ENCODE measurements around the gene NINJ1.

- TF ChIP-seq, protein P1, sequence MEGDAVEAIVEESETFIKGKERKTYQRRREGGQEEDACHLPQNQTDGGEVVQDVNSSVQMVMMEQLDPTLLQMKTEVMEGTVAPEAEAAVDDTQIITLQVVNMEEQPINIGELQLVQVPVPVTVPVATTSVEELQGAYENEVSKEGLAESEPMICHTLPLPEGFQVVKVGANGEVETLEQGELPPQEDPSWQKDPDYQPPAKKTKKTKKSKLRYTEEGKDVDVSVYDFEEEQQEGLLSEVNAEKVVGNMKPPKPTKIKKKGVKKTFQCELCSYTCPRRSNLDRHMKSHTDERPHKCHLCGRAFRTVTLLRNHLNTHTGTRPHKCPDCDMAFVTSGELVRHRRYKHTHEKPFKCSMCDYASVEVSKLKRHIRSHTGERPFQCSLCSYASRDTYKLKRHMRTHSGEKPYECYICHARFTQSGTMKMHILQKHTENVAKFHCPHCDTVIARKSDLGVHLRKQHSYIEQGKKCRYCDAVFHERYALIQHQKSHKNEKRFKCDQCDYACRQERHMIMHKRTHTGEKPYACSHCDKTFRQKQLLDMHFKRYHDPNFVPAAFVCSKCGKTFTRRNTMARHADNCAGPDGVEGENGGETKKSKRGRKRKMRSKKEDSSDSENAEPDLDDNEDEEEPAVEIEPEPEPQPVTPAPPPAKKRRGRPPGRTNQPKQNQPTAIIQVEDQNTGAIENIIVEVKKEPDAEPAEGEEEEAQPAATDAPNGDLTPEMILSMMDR (IDR thresholded peaks at IDR 0.05): no peak
- TF ChIP-seq ZFX (IDR thresholded peaks at IDR 0.05; ENCODE audit: borderline replicate concordance): no peak
These were observed 3.1 kb downstream of the NINJ1 start for GRCh38 chr9:93130861-93131481.

All from 22Rv1 (cell line).